ENCODE data around the gene TNC. TPM values are rescaled to one million over a fixed set of nuclear protein-coding genes. Genes with fewer than 3 reads are reported as not detected.
"Not testable (repeated sequence)": the region's sequence is repeated elsewhere in the genome, so short reads cannot be mapped to it uniquely, and the experiment has no call there.

TNC gene
- total RNA-seq, 4 donors from 2014 or later = 4.8 to 47.0 (median 17.3) TPM

GRCh38 chr9:115132648-115133047 is 14.7 kb upstream of the TNC start:
- DNase-seq (ENCODE audit: low spot score in 2 of 2) = no peak
- no peak overlapping the region for H3K4me3 ChIP-seq (ENCODE audit: low read depth, poor library complexity, severe bottlenecking)
- TF ChIP-seq CTCF (IDR thresholded peaks at IDR 0.05) (no peak), POLR2A (IDR thresholded peaks at IDR 0.05) (no peak)
- intact Hi-C loops (cut with DNase I; ENCODE audit: low total_unique reads) = no loop called here
- WGBS, 2 donors = 70 to 91% methylated on average over 12 of the region's 12 CpGs

- 77% methylated on average over 3 of the region's 3 CpGs for WGBS, 2 donors
- H3K4me3 ChIP-seq (ENCODE audit: low read depth, poor library complexity, severe bottlenecking) = no peak overlapping the region
- intact Hi-C loops (cut with DNase I; ENCODE audit: low total_unique reads) = no loop called here
- no peak for DNase-seq (ENCODE audit: low spot score in 2 of 2)
- TF ChIP-seq CTCF (IDR thresholded peaks at IDR 0.05) (no peak), POLR2A (IDR thresholded peaks at IDR 0.05) (no peak)
Measured at GRCh38 chr9:115130176-115130575, 12.2 kb upstream of the TNC start.

GRCh38 chr9:115128726-115129125 is 10.8 kb upstream of the TNC start:
- H3K4me3 ChIP-seq (ENCODE audit: low read depth, poor library complexity, severe bottlenecking); DNase-seq (ENCODE audit: low spot score in 2 of 2); intact Hi-C loops (cut with DNase I; ENCODE audit: low total_unique reads): not testable (repeated sequence)
- WGBS, 2 donors = 92 to 96% methylated on average over 6 of the region's 6 CpGs

- 69 to 74% methylated on average over 4 of the region's 4 CpGs for WGBS, 2 donors
- DNase-seq (ENCODE audit: low spot score in 2 of 2) = no peak
- H3K4me3 ChIP-seq (ENCODE audit: low read depth, poor library complexity, severe bottlenecking) = no peak overlapping the region
- intact Hi-C loops (cut with DNase I; ENCODE audit: low total_unique reads) = no loop called here
- TF ChIP-seq CTCF (IDR thresholded peaks at IDR 0.05) (no peak), POLR2A (IDR thresholded peaks at IDR 0.05) (no peak)
Measured at GRCh38 chr9:115127191-115127817, 9.3 kb upstream of the TNC start.

GRCh38 chr9:115126404-115126803 is 8.4 kb upstream of the TNC start:
- no peak for TF ChIP-seq CTCF (IDR thresholded peaks at IDR 0.05)
- no peak for TF ChIP-seq POLR2A (IDR thresholded peaks at IDR 0.05)
- intact Hi-C loops (cut with DNase I; ENCODE audit: low total_unique reads) = no loop called here
- H3K4me3 ChIP-seq (ENCODE audit: low read depth, poor library complexity, severe bottlenecking) = no peak overlapping the region
- 91 to 95% methylated on average over 2 of the region's 2 CpGs for WGBS, 2 donors
- DNase-seq (ENCODE audit: low spot score in 2 of 2) = no peak

- no peak for TF ChIP-seq POLR2A (IDR thresholded peaks at IDR 0.05)
- no peak for TF ChIP-seq CTCF (IDR thresholded peaks at IDR 0.05)
- WGBS, 2 donors = 85 to 89% methylated on average over 5 of the region's 5 CpGs
- intact Hi-C loops (cut with DNase I; ENCODE audit: low total_unique reads) = no loop called here
- H3K4me3 ChIP-seq (ENCODE audit: low read depth, poor library complexity, severe bottlenecking) = no peak overlapping the region
- no peak for DNase-seq (ENCODE audit: low spot score in 2 of 2)
Measured at GRCh38 chr9:115122937-115123336, 5.0 kb upstream of the TNC start.

Data from lower leg skin (tissue), 4 donors.